Natural killer cell (primary cell): ENCODE data around the gene ATP2C1. TPM values are rescaled to one million over a fixed set of nuclear protein-coding genes. Genes with fewer than 3 reads are reported as not detected.

ENCODE experiments used
- ATAC-seq, 3 donors: fragments of 150-1000 bp in 2 of 3; fragments of 200-7000 bp in 1 of 3; cut with Tn5 transposase; 1 replicate in 1 of 3; 2 replicates in 2 of 3; pipeline ENCODE4 v1.10.0; 2021; ENCODE audit warnings: mild to moderate bottlenecking in 2 of 3, moderate library complexity in 2 of 3
- DNase-seq, 2 donors: peaks; one replicate each; pipeline versions ENCODE4 v3.0.0 to v3.0.0-alpha.2; 2013 to 2021; ENCODE audit warnings: mixed read lengths in 1 of 2
- H3K27ac ChIP-seq: one replicate; pipeline ENCODE4 v1.5.1; 2013; ENCODE audit warnings: mild to moderate bottlenecking, low read length
- H3K27me3 ChIP-seq: one replicate; pipeline ENCODE4 v1.6.1; 2013; ENCODE audit warnings: low read length; ENCODE audit not compliant: control insufficient read depth, insufficient read depth
- H3K36me3 ChIP-seq: one replicate; pipeline ENCODE4 v1.6.1; 2013; ENCODE audit warnings: low read length; ENCODE audit not compliant: control insufficient read depth, insufficient read depth
- H3K4me1 ChIP-seq: one replicate; pipeline ENCODE4 v1.6.1; 2013; ENCODE audit warnings: low read length; ENCODE audit not compliant: control insufficient read depth, insufficient read depth
- H3K4me3 ChIP-seq: one replicate; pipeline ENCODE4 v1.5.1; 2013; ENCODE audit warnings: low read length
- H3K9me3 ChIP-seq: one replicate; pipeline ENCODE4 v1.6.1; 2013; ENCODE audit warnings: low read length; ENCODE audit not compliant: control insufficient read depth, insufficient read depth
- H3K27ac Mint-ChIP-seq, 2 donors: one replicate each; pipeline ENCODE4 v1.8.0; 2022; ENCODE audit warnings: mild to moderate bottlenecking in 2 of 2, mixed read lengths in 2 of 2, moderate library complexity in 1 of 2
- H3K27me3 Mint-ChIP-seq, 2 donors: one replicate each; pipeline ENCODE4 v1.8.0; 2022; ENCODE audit warnings: low read depth in 2 of 2, mixed read lengths in 2 of 2
- H3K36me3 Mint-ChIP-seq: one replicate; pipeline ENCODE4 v1.8.0; 2022; ENCODE audit warnings: mixed read lengths
- H3K4me1 Mint-ChIP-seq, 2 donors: one replicate each; pipeline ENCODE4 v1.8.0; 2022; ENCODE audit warnings: mixed read lengths in 2 of 2
- H3K4me3 Mint-ChIP-seq: one replicate; pipeline ENCODE4 v1.8.0; 2022; ENCODE audit warnings: mild to moderate bottlenecking, moderate library complexity, mixed read lengths
- H3K9me3 Mint-ChIP-seq, 2 donors: one replicate each; pipeline ENCODE4 v1.8.0; 2022; ENCODE audit warnings: mixed read lengths in 2 of 2
- CTCF ChIP-seq: fragments of 200-600 bp; IDR thresholded peaks from one replicate; pipeline ENCODE4 v1.8.0; 2022; ENCODE audit warnings: antibody characterized with exemption
- WGBS: methylation state at CpG from one replicate; pipeline ENCODE4 v1.1.7; 2013; ENCODE audit warnings: missing lambda C conversion rate; ENCODE audit not compliant: insufficient coverage; 5-methylcytosine and 5-hydroxymethylcytosine counted together
- intact Hi-C: fragments of 100-400 bp; cut with micrococcal nuclease; formaldehyde crosslinking; loops from one replicate; pipeline ENCODE4 v1.14.2; 2022
- total RNA-seq, 4 donors: library from RNA; stranded (reverse); fragments of 120-200 nt in 1 of 4; gene quantifications; one replicate each; pipeline versions ENCODE4 v1.2.3 to v1.2.4, GENCODE V29; 2013 to 2022

ATP2C1 gene
- total RNA-seq, 3 donors from 2014 or later (not counting 1 experiment from before 2014, with no cell fraction given) = 58.8 to 72.9 (median 60.6) TPM

GRCh38 chr3:130960139-130960795 is 66.4 kb downstream of the ATP2C1 start:
- Mint-ChIP-seq H3K36me3 (peaks cover 24% of the 10 kb centered on the region), H3K27me3 (no peaks in the 10 kb centered on the region), H3K9me3 (no peaks in the 10 kb centered on the region), H3K4me1 (no peaks in the 10 kb centered on the region), H3K4me3 (no peak overlapping the region), H3K27ac (no peak overlapping the region)
- no peak for ATAC-seq
- no peak for DNase-seq
- 100% methylated on average over 3 of the region's 5 CpGs for WGBS
- TF ChIP-seq CTCF = no peak
- H3K27me3 ChIP-seq = no peaks in the 10 kb centered on the region
- intact Hi-C loops = no loop called here
- no peaks in the 10 kb centered on the region for H3K4me1 ChIP-seq
- peaks cover 57% of the 10 kb centered on the region for H3K36me3 ChIP-seq
- H3K9me3 ChIP-seq = no peaks in the 10 kb centered on the region
- H3K27ac ChIP-seq = no peak overlapping the region
- H3K4me3 ChIP-seq = no peak overlapping the region

- H3K4me3 Mint-ChIP-seq = no peak overlapping the region
- no peak for ATAC-seq
- H3K36me3 Mint-ChIP-seq = peaks cover 29% of the 10 kb centered on the region
- H3K27ac ChIP-seq = no peak overlapping the region
- intact Hi-C loops = no loop called here
- no peaks in the 10 kb centered on the region for H3K27me3 ChIP-seq
- no peaks in the 10 kb centered on the region for H3K9me3 Mint-ChIP-seq
- H3K4me1 Mint-ChIP-seq = no peaks in the 10 kb centered on the region
- TF ChIP-seq CTCF = no peak
- H3K27ac Mint-ChIP-seq = no peak overlapping the region
- peaks cover 55% of the 10 kb centered on the region for H3K36me3 ChIP-seq
- H3K4me1 ChIP-seq = no peaks in the 10 kb centered on the region
- DNase-seq = no peak
- no peak overlapping the region for H3K4me3 ChIP-seq
- no peaks in the 10 kb centered on the region for H3K27me3 Mint-ChIP-seq
- H3K9me3 ChIP-seq = no peaks in the 10 kb centered on the region
Observed at GRCh38 chr3:130961458-130961857, 67.6 kb downstream of the ATP2C1 start.

- TF ChIP-seq CTCF = no peak
- no peak for ATAC-seq
- Mint-ChIP-seq H3K27me3 (no peaks in the 10 kb centered on the region), H3K4me3 (no peak overlapping the region), H3K4me1 (no peaks in the 10 kb centered on the region), H3K36me3 (peaks cover 36% of the 10 kb centered on the region), H3K27ac (no peak overlapping the region), H3K9me3 (no peaks in the 10 kb centered on the region)
- intact Hi-C loops = no loop called here
- DNase-seq = no peak
- peaks cover 58% of the 10 kb centered on the region for H3K36me3 ChIP-seq
- H3K4me3 ChIP-seq = no peak overlapping the region
- WGBS = 97% methylated on average over 2 of the region's 2 CpGs
- no peak overlapping the region for H3K27ac ChIP-seq
- H3K9me3 ChIP-seq = no peaks in the 10 kb centered on the region
- H3K4me1 ChIP-seq = no peaks in the 10 kb centered on the region
- no peaks in the 10 kb centered on the region for H3K27me3 ChIP-seq
Observed at GRCh38 chr3:130963444-130963843, 69.6 kb downstream of the ATP2C1 start.

- 98% methylated on average over 2 of the region's 3 CpGs for WGBS
- ATAC-seq = no peak
- no peak overlapping the region for H3K27ac ChIP-seq
Observed at GRCh38 chr3:130963878-130964277, 70.0 kb downstream of the ATP2C1 start.

More at GRCh38 chr3:130963878-130964277, 70.0 kb downstream of the ATP2C1 start:
- Mint-ChIP-seq H3K4me1 (no peaks in the 10 kb centered on the region), H3K4me3 (no peak overlapping the region), H3K9me3 (no peaks in the 10 kb centered on the region), H3K27ac (no peak overlapping the region), H3K27me3 (no peaks in the 10 kb centered on the region), H3K36me3 (peaks cover 36% of the 10 kb centered on the region)
- DNase-seq = no peak
- H3K4me1 ChIP-seq = no peaks in the 10 kb centered on the region
- peaks cover 61% of the 10 kb centered on the region for H3K36me3 ChIP-seq
- intact Hi-C loops = no loop called here
- H3K4me3 ChIP-seq = no peak overlapping the region
- H3K9me3 ChIP-seq = no peaks in the 10 kb centered on the region
- H3K27me3 ChIP-seq = no peaks in the 10 kb centered on the region
- TF ChIP-seq CTCF = no peak
